ENCODE data around the gene KLHL26. TPM values are rescaled to one million over a fixed set of nuclear protein-coding genes. Genes with fewer than 3 reads are reported as not detected.

The KLHL26 gene
- total and polyA plus RNA-seq, 2 donors from 2014 or later = 5.6 to 16.1 TPM

- H3K9me3 ChIP-seq (ENCODE audit: control insufficient read depth in 2 of 3, insufficient read depth in 1 of 3, low read length in 3 of 3) = no peaks in the 10 kb centered on the region
- FAIRE-seq (no peak), DNase-seq (peak in 1 of 5 donors; percentile 84)
- H3K27me3 ChIP-seq (ENCODE audit: control insufficient read depth, insufficient read depth, low read length) = no peaks in the 10 kb centered on the region
- no peak overlapping the region for H3K27ac ChIP-seq (ENCODE audit: low read depth in 2 of 2, low read length in 2 of 2)
- no peak overlapping the region for H3K9ac ChIP-seq (ENCODE audit: low read length in 3 of 3)
- TF ChIP-seq, protein P1, sequence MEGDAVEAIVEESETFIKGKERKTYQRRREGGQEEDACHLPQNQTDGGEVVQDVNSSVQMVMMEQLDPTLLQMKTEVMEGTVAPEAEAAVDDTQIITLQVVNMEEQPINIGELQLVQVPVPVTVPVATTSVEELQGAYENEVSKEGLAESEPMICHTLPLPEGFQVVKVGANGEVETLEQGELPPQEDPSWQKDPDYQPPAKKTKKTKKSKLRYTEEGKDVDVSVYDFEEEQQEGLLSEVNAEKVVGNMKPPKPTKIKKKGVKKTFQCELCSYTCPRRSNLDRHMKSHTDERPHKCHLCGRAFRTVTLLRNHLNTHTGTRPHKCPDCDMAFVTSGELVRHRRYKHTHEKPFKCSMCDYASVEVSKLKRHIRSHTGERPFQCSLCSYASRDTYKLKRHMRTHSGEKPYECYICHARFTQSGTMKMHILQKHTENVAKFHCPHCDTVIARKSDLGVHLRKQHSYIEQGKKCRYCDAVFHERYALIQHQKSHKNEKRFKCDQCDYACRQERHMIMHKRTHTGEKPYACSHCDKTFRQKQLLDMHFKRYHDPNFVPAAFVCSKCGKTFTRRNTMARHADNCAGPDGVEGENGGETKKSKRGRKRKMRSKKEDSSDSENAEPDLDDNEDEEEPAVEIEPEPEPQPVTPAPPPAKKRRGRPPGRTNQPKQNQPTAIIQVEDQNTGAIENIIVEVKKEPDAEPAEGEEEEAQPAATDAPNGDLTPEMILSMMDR (IDR thresholded peaks at IDR 0.05; ENCODE audit: borderline replicate concordance, extremely low read depth, insufficient read depth) = no peak
- intact Hi-C loops (cut with DNase I) = no loop called here
- H3K4me1 ChIP-seq (ENCODE audit: control insufficient read depth in 2 of 3, insufficient read depth in 2 of 3, low read depth in 1 of 3, low read length in 3 of 3) = peaks cover 0 to 31% (median 3%) of the 10 kb centered on the region in 3 donors
- no peak overlapping the region for H3K4me3 ChIP-seq (ENCODE audit: low read length in 3 of 3)
- H3K36me3 ChIP-seq (ENCODE audit: control insufficient read depth in 2 of 3, insufficient read depth in 3 of 3, low read length in 3 of 3) = peaks cover 0 to 3% (median 0%) of the 10 kb centered on the region in 3 donors
These were observed 60.9 kb downstream of the KLHL26 start for GRCh38 chr19:18697680-18698079.

- no peak overlapping the region for H3K4me3 ChIP-seq (ENCODE audit: low read length in 3 of 3)
- H3K36me3 ChIP-seq (ENCODE audit: control insufficient read depth in 2 of 3, insufficient read depth in 3 of 3, low read length in 3 of 3) = peaks cover 0 to 3% (median 0%) of the 10 kb centered on the region in 3 donors
- no peak overlapping the region for H3K27ac ChIP-seq (ENCODE audit: low read depth in 2 of 2, low read length in 2 of 2)
- no peak overlapping the region for H3K9ac ChIP-seq (ENCODE audit: low read length in 3 of 3)
- no peak for DNase-seq
- no peaks in the 10 kb centered on the region for H3K9me3 ChIP-seq (ENCODE audit: control insufficient read depth in 2 of 3, insufficient read depth in 1 of 3, low read length in 3 of 3)
- no peaks in the 10 kb centered on the region for H3K27me3 ChIP-seq (ENCODE audit: control insufficient read depth, insufficient read depth, low read length)
- H3K4me1 ChIP-seq (ENCODE audit: control insufficient read depth in 2 of 3, insufficient read depth in 2 of 3, low read depth in 1 of 3, low read length in 3 of 3) = peaks cover 0 to 31% (median 3%) of the 10 kb centered on the region in 3 donors
- FAIRE-seq = no peak
- TF ChIP-seq, protein P1 (IDR thresholded peaks at IDR 0.05; ENCODE audit: borderline replicate concordance, extremely low read depth, insufficient read depth) = no peak
- intact Hi-C loops (cut with DNase I) = no loop called here
These were observed 61.7 kb downstream of the KLHL26 start for GRCh38 chr19:18698321-18699167.

- H3K27me3 ChIP-seq (ENCODE audit: control insufficient read depth, insufficient read depth, low read length) = no peaks in the 10 kb centered on the region
- no peaks in the 10 kb centered on the region for H3K9me3 ChIP-seq (ENCODE audit: control insufficient read depth in 2 of 3, insufficient read depth in 1 of 3, low read length in 3 of 3)
- intact Hi-C loops (cut with DNase I) = no loop called here
- TF ChIP-seq, protein P1 (IDR thresholded peaks at IDR 0.05; ENCODE audit: borderline replicate concordance, extremely low read depth, insufficient read depth) = no peak
- no peak overlapping the region for H3K4me3 ChIP-seq (ENCODE audit: low read length in 3 of 3)
- peak overlapping the region in 1 of 3 donors; percentile 51 for H3K9ac ChIP-seq (ENCODE audit: low read length in 3 of 3)
- FAIRE-seq = no peak
- H3K27ac ChIP-seq (ENCODE audit: low read depth in 2 of 2, low read length in 2 of 2) = peak overlapping the region; percentile 41 to 68
- DNase-seq = no peak
- H3K4me1 ChIP-seq (ENCODE audit: control insufficient read depth in 2 of 3, insufficient read depth in 2 of 3, low read depth in 1 of 3, low read length in 3 of 3) = peaks cover 0 to 31% (median 3%) of the 10 kb centered on the region in 3 donors
- H3K36me3 ChIP-seq (ENCODE audit: control insufficient read depth in 2 of 3, insufficient read depth in 3 of 3, low read length in 3 of 3) = peaks cover 0 to 3% (median 0%) of the 10 kb centered on the region in 3 donors
These were observed 62.7 kb downstream of the KLHL26 start for GRCh38 chr19:18699403-18700054.
